GM21825 (cell line): ENCODE measurements around the gene SPECC1.
"Not testable (repeated sequence)": the region's sequence is repeated elsewhere in the genome, so short reads cannot be mapped to it uniquely, and the experiment has no call there.

ENCODE experiments used
- ATAC-seq: cut with Tn5 transposase; IDR thresholded peaks from one replicate; pipeline ENCODE4 v1.9.1; 2021; ENCODE audit warnings: mild to moderate bottlenecking, moderate library complexity; ENCODE audit not compliant: unreplicated experiment

Gene SPECC1

GRCh38 chr17:20170085-20170484 lies 160.9 kb downstream of the SPECC1 start:
- no peak for ATAC-seq

- ATAC-seq, result no peak
Observed at GRCh38 chr17:20171741-20172365, 162.7 kb downstream of the SPECC1 start.

- ATAC-seq, result no peak
Observed at GRCh38 chr17:20172376-20172775, 163.2 kb downstream of the SPECC1 start.

- ATAC-seq, result no peak
Observed at GRCh38 chr17:20173091-20173490, 163.9 kb downstream of the SPECC1 start.

- ATAC-seq, result no peak
Observed at GRCh38 chr17:20174588-20175265, 165.6 kb downstream of the SPECC1 start.

GRCh38 chr17:20179041-20179440 lies 169.9 kb downstream of the SPECC1 start:
- no peak for ATAC-seq

GRCh38 chr17:20180661-20181060 lies 171.5 kb downstream of the SPECC1 start:
- no peak for ATAC-seq

- ATAC-seq, result no peak
Observed at GRCh38 chr17:20184181-20184580, 175.0 kb downstream of the SPECC1 start.

- ATAC-seq, result no peak
Observed at GRCh38 chr17:20184977-20185619, 175.9 kb downstream of the SPECC1 start.

- ATAC-seq, result no peak
Observed at GRCh38 chr17:20187049-20187448, 177.9 kb downstream of the SPECC1 start.

GRCh38 chr17:20189302-20189701 lies 180.1 kb downstream of the SPECC1 start:
- ATAC-seq, result no peak

- no peak for ATAC-seq
Observed at GRCh38 chr17:20189979-20190378, 180.8 kb downstream of the SPECC1 start.

- no peak for ATAC-seq
Observed at GRCh38 chr17:20190605-20191004, 181.4 kb downstream of the SPECC1 start.

- no peak for ATAC-seq
Observed at GRCh38 chr17:20191056-20191455, 181.9 kb downstream of the SPECC1 start.

GRCh38 chr17:20196286-20196685 lies 187.1 kb downstream of the SPECC1 start:
- ATAC-seq, result not testable (repeated sequence)

- no peak for ATAC-seq
Observed at GRCh38 chr17:20197272-20197926, 188.2 kb downstream of the SPECC1 start.

- no peak for ATAC-seq
Observed at GRCh38 chr17:20200016-20200795, 191.0 kb downstream of the SPECC1 start.

- ATAC-seq, result no peak
Observed at GRCh38 chr17:20200865-20201458, 191.8 kb downstream of the SPECC1 start.

GRCh38 chr17:20202141-20202621 lies 193.0 kb downstream of the SPECC1 start:
- no peak for ATAC-seq

GRCh38 chr17:20203018-20203417 lies 193.9 kb downstream of the SPECC1 start:
- ATAC-seq, result no peak
